Stomach (tissue), 9 donors: ENCODE measurements around the gene VSIG2. TPM values are rescaled to one million over a fixed set of nuclear protein-coding genes. Genes with fewer than 3 reads are reported as not detected.

ENCODE experiments used
- DNase-seq, 2 donors: peaks; one replicate each; pipeline versions ENCODE4 v3.0.0 to v3.0.0-alpha.2; 2013 to 2019
- H3K27ac ChIP-seq, 5 donors: fragments of 200-600 bp in 4 of 5; sonication (generic) in 4 of 5; one replicate each; pipeline ENCODE4 v1.5.1; 2013 to 2019; ENCODE audit warnings: mild to moderate bottlenecking in 1 of 5, moderate library complexity in 1 of 5
- H3K27me3 ChIP-seq, 3 donors: fragments of 200-600 bp; sonication (generic); one replicate each; pipeline ENCODE4 v1.5.1; 2017 to 2019; ENCODE audit warnings: mixed run types in 1 of 3
- H3K36me3 ChIP-seq, 4 donors: fragments of 200-600 bp; sonication (generic); 1 replicate in 3 of 4; 2 replicates in 1 of 4; pipeline ENCODE4 v1.5.1; 2016 to 2019
- H3K4me1 ChIP-seq, 4 donors: fragments of 200-600 bp; sonication (generic); one replicate each; pipeline ENCODE4 v1.5.1; 2016 to 2019
- H3K4me3 ChIP-seq, 4 donors: fragments of 200-600 bp; sonication (generic) in 3 of 4; one replicate each; pipeline ENCODE4 v1.5.1; 2016 to 2019; ENCODE audit warnings: mild to moderate bottlenecking in 1 of 4
- H3K9me3 ChIP-seq, 4 donors: fragments of 200-600 bp; sonication (generic); one replicate each; pipeline ENCODE4 v1.5.1; 2016 to 2019
- EP300 ChIP-seq: sonication (generic); formaldehyde crosslinking; IDR thresholded peaks from one replicate; pipeline ENCODE4 v1.6.1; 2017; ENCODE audit warnings: antibody characterized with exemption
- POLR2A ChIP-seq, 4 donors: fragments of 450-650 bp; IDR thresholded peaks; one replicate each; pipeline ENCODE4 v1.6.1; 2016; ENCODE audit warnings: antibody characterized with exemption in 4 of 4, control low read depth in 2 of 4, mild to moderate bottlenecking in 1 of 4, moderate library complexity in 1 of 4
- POLR2AphosphoS5 ChIP-seq, 3 donors: sonication (generic); formaldehyde crosslinking; IDR thresholded peaks; one replicate each; pipeline ENCODE4 v1.6.1; 2016; ENCODE audit warnings: antibody characterized with exemption in 3 of 3
- WGBS, 5 donors: extraction: QIAGEN DNeasy Blood & Tissue Kit in 3 of 5; methylation state at CpG; one replicate each; pipeline versions ENCODE4 v1.1.5 to v1.1.7; 2013 to 2018; 5-methylcytosine and 5-hydroxymethylcytosine counted together
- intact Hi-C: fragments of 100-400 bp; cut with DNase I; formaldehyde crosslinking; loops from one replicate; pipeline ENCODE4 v1.15.1; 2023; ENCODE audit warnings: low total_unique reads
- polyA plus RNA-seq, 3 donors: library from polyadenylated mRNA; stranded (reverse); fragments of 200-250 nt; gene quantifications; one replicate each; pipeline ENCODE4 v1.2.3, GENCODE V29; 2013
- total RNA-seq, 5 donors: library from RNA; depleted of rRNA; stranded (reverse); fragments of >200 nt; gene quantifications; one replicate each; pipeline versions ENCODE4 v1.1.0 to v1.2.3, GENCODE V29; 2014 to 2016
- TF ChIP-seq, protein P1 (sequence below), 7 experiments: fragments of 450-650 bp in 4 of 7; fragments of 200-600 bp in 3 of 7; sonication (generic) in 3 of 7; IDR thresholded peaks; one replicate each; pipeline ENCODE4 v1.5.1; 2016 to 2019; ENCODE audit warnings: antibody characterized with exemption in 7 of 7, control low read depth in 2 of 7, mild to moderate bottlenecking in 1 of 7
- donor health status: healthy with polysubstance abuse.
- donor health status: Bipolar disorder and iron deficiency.
- donor health status: healthy.

Gene VSIG2
- total and polyA plus RNA-seq, 8 donors: 80.5 to 419 (median 187) TPM

DNA sequence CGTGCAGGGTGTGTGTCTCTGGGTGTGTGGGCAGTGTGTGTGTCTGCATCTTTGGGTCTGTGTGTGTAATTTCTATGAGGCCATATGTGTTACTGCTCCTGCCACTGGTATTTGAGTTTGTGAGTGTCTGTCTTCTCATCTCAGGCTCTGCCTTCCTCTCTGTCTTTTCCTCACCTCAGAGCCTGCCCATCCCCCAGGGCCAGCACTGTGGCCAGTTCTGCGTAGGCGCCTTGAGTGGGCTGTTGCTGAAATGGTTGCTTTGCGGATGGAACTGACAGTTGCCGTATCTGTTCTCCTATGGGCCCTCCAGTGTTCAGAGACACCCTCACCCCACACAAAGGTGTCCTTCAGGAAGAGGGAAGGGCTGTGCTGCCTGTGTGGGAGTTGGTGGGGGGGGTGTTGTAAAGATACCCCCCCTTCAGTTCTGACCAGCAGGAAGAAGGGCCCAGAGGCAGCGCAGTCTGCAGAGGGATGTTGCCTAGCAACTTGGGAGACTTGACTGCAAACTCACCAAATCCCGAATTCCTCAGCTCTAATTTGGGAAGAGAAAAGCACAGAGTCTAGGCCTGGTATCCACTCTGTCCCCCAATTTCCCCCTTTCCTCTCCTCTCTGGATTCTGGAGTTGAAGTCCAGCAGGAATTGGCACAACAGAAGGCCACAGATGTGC, 14.3 kb downstream of the VSIG2 start:
- no peak for DNase-seq
- Histone ChIP-seq H3K27ac (no peak overlapping the region), H3K9me3 (no peaks in the 10 kb centered on the region), H3K4me1 (peaks cover 17 to 26% (median 19%) of the 10 kb centered on the region in 4 donors), H3K36me3 (no peaks in the 10 kb centered on the region), H3K4me3 (no peak overlapping the region), H3K27me3 (peaks cover 0 to 46% (median 15%) of the 10 kb centered on the region in 3 donors)
- WGBS, 5 donors: 72 to 91% (median 85%) methylated on average over 6 to 7 of the region's 7 CpGs
- TF ChIP-seq EP300: no peak
- TF ChIP-seq POLR2AphosphoS5 (IDR thresholded peaks at IDR 0.05): no peak
- TF ChIP-seq, protein P1, sequence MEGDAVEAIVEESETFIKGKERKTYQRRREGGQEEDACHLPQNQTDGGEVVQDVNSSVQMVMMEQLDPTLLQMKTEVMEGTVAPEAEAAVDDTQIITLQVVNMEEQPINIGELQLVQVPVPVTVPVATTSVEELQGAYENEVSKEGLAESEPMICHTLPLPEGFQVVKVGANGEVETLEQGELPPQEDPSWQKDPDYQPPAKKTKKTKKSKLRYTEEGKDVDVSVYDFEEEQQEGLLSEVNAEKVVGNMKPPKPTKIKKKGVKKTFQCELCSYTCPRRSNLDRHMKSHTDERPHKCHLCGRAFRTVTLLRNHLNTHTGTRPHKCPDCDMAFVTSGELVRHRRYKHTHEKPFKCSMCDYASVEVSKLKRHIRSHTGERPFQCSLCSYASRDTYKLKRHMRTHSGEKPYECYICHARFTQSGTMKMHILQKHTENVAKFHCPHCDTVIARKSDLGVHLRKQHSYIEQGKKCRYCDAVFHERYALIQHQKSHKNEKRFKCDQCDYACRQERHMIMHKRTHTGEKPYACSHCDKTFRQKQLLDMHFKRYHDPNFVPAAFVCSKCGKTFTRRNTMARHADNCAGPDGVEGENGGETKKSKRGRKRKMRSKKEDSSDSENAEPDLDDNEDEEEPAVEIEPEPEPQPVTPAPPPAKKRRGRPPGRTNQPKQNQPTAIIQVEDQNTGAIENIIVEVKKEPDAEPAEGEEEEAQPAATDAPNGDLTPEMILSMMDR (IDR thresholded peaks at IDR 0.05): no peak
- no peak for TF ChIP-seq POLR2A (IDR thresholded peaks at IDR 0.05)
- intact Hi-C loops: loop anchor here (10.0 kb wide), 1 partner anchor 63 kb away; the partner anchor contains the start of genes SIAE and SPA17

DNA sequence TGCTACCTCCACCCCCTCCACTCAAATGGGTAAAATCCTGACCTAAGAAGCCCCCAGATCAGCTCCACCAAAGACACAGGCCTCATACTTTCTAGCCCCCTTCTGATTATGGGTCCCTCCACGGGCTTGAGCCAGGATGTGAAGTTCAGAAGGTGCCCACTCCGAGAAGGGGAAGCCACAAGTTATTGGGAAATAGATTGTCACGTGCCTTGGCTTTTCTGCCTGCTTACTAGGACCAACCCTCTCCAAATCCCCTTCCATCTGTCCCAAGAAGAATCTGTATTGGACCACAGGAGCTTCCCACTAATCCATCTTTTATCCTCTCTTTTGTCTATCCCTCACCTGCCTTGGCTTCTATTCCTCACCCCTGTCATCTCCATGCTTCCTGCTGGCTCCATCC, 15.3 kb downstream of the VSIG2 start:
- Histone ChIP-seq H3K9me3 (no peaks in the 10 kb centered on the region), H3K4me3 (no peak overlapping the region), H3K36me3 (no peaks in the 10 kb centered on the region), H3K4me1 (peaks cover 17 to 26% (median 19%) of the 10 kb centered on the region in 4 donors), H3K27ac (no peak overlapping the region), H3K27me3 (peaks cover 0 to 36% (median 12%) of the 10 kb centered on the region in 3 donors)
- intact Hi-C loops: loop anchor here (10.0 kb wide), 1 partner anchor 62 kb away; the partner anchor contains the start of genes SIAE and SPA17
- no peak for DNase-seq
- WGBS, 5 donors: 56 to 72% (median 70%) methylated on average over 3 of the region's 3 CpGs
- no peak for TF ChIP-seq EP300
- TF ChIP-seq, protein P1 (IDR thresholded peaks at IDR 0.05): no peak
- TF ChIP-seq POLR2AphosphoS5 (IDR thresholded peaks at IDR 0.05): no peak
- no peak for TF ChIP-seq POLR2A (IDR thresholded peaks at IDR 0.05)

DNA sequence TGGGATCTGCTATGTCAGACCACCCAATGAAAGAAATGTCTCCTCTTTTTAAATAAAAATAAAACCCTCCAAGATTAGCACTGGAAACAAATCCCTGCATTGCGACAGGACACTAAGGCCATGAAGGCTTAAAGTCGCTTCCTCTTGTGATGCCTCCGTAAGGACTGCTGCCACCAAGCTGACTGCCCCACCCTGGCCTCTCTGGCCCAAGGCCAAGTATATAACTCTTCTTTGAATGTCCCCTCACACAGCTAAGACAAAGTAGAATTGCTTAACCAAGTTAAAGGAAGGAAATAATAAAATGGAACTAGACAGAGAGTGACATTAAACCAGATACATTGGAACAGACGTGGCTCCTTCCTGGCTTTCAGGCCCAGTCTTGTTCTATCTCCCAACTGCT, 19.8 kb downstream of the VSIG2 start:
- intact Hi-C loops: loop anchor here (10.0 kb wide), 1 partner anchor 57 kb away; the partner anchor contains the start of genes SIAE and SPA17
- 76 to 88% (median 87%) methylated on average over 4 of the region's 4 CpGs for WGBS, 5 donors
- TF ChIP-seq POLR2A (IDR thresholded peaks at IDR 0.05) (no peak), POLR2AphosphoS5 (IDR thresholded peaks at IDR 0.05) (no peak), EP300 (no peak)
- TF ChIP-seq, protein P1 (IDR thresholded peaks at IDR 0.05): no peak
- no peak overlapping the region for H3K27ac ChIP-seq
- peaks cover 0 to 3% (median 0%) of the 10 kb centered on the region in 3 donors for H3K27me3 ChIP-seq
- H3K4me1 ChIP-seq: no peaks in the 10 kb centered on the region
- DNase-seq: no peak
- H3K9me3 ChIP-seq: no peaks in the 10 kb centered on the region
- H3K4me3 ChIP-seq: no peak overlapping the region
- H3K36me3 ChIP-seq: no peaks in the 10 kb centered on the region

- Histone ChIP-seq H3K4me1 (peaks cover 6 to 14% (median 11%) of the 10 kb centered on the region in 4 donors), H3K27ac (no peak overlapping the region)
These were observed 22.5 kb downstream of the VSIG2 start for GRCh38 chr11:124729571-124729970.

More at GRCh38 chr11:124729571-124729970, 22.5 kb downstream of the VSIG2 start:
- DNase-seq: no peak
- Histone ChIP-seq H3K4me3 (no peak overlapping the region), H3K36me3 (no peaks in the 10 kb centered on the region), H3K27me3 (peaks cover 0 to 30% (median 0%) of the 10 kb centered on the region in 3 donors), H3K9me3 (no peaks in the 10 kb centered on the region)
- intact Hi-C loops: no loop called here
- TF ChIP-seq, protein P1 (IDR thresholded peaks at IDR 0.05): no peak
- TF ChIP-seq POLR2AphosphoS5 (IDR thresholded peaks at IDR 0.05) (no peak), EP300 (no peak), POLR2A (IDR thresholded peaks at IDR 0.05) (no peak)
- 86 to 93% (median 89%) methylated on average over 4 of the region's 4 CpGs for WGBS, 5 donors
